HG03342 (cell line): ENCODE data around the gene OR5K1.

Source experiments
- ATAC-seq: cut with Tn5 transposase; IDR thresholded peaks from one replicate; pipeline ENCODE4 v1.9.1; 2021; ENCODE audit warnings: mild to moderate bottlenecking, moderate library complexity; ENCODE audit not compliant: unreplicated experiment

OR5K1 gene

DNA sequence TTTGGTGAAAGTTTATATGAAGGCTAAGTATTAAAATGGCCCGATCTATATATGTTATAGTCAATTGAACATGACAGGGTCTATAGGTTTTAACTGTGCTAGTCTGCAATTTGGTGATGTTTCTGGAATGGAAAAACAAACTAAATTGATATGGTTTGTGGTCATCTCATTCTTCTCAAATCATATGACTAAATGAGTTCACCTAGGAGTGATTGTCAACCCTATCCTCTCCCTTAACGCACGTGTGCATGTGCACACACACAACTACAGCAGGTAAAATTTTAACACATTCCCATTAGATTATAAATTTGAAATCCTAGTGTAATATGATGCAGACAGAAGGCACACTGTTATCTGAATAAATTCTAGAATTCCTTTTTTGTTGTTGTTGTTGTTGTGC is 50.7 kb downstream of the OR5K1 start:
- no peak for ATAC-seq

GRCh38 chr3:98514948-98515347 is 51.9 kb downstream of the OR5K1 start:
- ATAC-seq = no peak

DNA sequence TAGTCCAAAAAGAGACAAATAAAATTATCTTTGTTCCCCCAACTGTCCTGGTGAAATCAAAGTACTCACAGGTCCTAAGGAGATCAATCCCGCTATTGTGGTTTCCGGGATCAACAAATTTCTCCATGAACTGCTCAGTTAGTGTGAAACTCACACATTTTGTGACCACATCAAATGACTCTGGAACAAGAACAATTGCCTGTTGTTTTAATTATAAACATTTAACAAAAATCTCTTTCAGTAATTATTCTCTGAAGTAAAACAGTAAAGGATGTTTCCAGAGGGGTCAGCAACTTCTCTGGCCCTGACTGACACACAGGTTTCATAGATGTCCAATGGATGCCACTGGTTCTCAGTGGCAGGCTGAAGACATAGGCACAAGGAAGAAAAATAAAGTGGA is 55.8 kb downstream of the OR5K1 start:
- no peak for ATAC-seq

DNA sequence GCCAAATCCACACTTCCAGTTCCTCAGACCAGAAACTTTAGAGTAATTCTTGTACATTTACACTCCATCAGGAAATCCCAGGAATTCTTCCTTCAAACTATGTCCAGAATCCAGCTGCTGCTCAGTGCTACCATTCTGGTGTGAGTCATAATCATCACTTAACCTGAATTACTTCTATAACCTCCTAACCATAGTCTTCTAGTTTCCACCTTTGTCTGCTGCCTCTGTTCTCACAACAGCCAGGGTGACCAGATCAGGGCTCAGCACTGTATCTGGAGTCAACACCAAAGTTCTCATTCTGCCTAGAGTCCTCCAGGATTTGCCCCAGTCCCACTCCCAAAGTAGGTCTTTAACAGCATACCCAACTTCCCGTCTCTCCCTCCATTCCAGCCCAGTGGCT is 56.4 kb downstream of the OR5K1 start:
- ATAC-seq = no peak

DNA sequence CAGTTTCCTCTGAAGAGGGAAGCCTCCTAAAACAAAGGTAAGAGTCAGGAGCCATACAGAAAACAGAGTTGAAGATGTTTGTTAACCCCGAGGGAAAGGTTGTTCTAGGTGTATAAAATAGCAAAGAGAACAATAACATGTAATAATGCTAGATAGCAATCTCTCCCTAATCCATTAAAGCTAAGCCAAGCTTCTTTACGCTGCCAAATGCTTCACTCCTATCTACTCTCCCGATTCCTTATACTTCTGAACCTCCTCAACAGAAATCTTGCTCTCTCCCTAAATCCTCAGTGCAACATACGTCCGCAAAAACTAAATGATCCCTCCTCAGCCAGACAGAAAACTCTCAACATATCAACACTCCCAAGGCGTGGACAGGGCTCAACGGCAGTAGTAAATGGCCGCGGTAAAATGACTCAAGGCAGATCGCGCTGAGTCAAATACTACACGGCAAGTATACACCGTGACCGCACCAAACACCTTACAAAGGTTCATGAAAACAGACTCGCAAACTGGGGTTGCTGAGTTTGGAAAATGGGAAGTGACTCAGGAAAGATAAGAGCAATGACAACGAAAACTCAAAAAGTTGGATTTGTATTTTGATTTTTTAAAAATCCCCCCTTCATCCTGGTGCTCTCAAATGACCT is 59.0 kb downstream of the OR5K1 start:
- ATAC-seq = peak; percentile 45
